ENCODE results near the gene RPGRIP1L.

DNA sequence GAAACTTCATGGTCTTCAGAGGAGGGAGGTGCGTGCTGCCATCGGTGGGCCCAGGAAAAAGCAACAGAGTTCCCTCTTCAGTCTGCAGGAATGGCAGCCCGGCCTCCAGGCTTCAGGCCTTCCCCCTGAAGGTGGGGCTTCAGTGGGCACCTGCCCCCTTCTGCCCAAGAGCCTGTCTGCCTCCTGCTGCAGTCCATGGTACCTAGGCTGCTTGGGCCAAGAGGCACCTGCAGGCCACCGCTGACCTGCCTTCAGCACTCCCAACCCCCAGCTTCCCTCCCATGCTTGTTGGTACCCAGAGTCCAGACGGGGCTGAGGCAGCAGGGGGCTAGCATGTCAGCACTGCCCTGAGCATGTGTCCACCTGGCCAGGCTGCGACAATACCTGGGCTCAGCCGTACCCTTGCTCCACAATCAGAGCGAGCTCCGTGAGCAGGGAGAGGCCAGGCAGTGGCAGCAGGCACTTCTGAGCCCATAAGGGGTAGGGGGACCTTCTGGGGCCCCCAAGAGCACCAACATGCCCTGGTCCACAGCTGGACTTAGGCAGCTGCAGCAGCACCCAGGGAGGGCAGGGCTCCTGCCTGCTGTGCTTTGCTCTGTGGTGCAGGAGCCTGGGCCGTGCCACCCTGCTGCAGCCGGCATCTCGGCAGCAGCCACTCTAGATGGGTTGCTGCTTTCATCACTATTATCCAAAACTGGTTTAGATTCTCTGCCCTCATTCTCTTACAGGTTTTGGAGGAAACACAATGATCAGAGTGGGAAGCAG, 123.4 kb downstream of the RPGRIP1L start:
- TF ChIP-seq SP1 (CRISPR knock-in tag; conservative IDR thresholded peaks at IDR 0.05) (no peak), CREB1 (CRISPR knock-in tag; IDR thresholded peaks at IDR 0.05) (no peak), MAX (CRISPR knock-in tag; IDR thresholded peaks at IDR 0.05) (no peak), PRDM15 (CRISPR knock-in tag; IDR thresholded peaks at IDR 0.05) (no peak), FOXP4 (CRISPR knock-in tag; IDR thresholded peaks at IDR 0.05) (no peak), FOXP1 (CRISPR knock-in tag; IDR thresholded peaks at IDR 0.05; ENCODE audit: borderline replicate concordance) (no peak), ZNF263 (CRISPR knock-in tag; IDR thresholded peaks at IDR 0.05; ENCODE audit: low read depth) (no peak), ZBTB21 (CRISPR knock-in tag; IDR thresholded peaks at IDR 0.05; ENCODE audit: borderline replicate concordance) (no peak), CBFB (CRISPR knock-in tag; IDR thresholded peaks at IDR 0.05; ENCODE audit: low read depth) (no peak), TEAD4 (CRISPR knock-in tag; IDR thresholded peaks at IDR 0.05) (no peak), NR1H2 (CRISPR knock-in tag; IDR thresholded peaks at IDR 0.05) (no peak), ATF1 (CRISPR knock-in tag; IDR thresholded peaks at IDR 0.05) (no peak)
- TF ChIP-seq, protein P1, sequence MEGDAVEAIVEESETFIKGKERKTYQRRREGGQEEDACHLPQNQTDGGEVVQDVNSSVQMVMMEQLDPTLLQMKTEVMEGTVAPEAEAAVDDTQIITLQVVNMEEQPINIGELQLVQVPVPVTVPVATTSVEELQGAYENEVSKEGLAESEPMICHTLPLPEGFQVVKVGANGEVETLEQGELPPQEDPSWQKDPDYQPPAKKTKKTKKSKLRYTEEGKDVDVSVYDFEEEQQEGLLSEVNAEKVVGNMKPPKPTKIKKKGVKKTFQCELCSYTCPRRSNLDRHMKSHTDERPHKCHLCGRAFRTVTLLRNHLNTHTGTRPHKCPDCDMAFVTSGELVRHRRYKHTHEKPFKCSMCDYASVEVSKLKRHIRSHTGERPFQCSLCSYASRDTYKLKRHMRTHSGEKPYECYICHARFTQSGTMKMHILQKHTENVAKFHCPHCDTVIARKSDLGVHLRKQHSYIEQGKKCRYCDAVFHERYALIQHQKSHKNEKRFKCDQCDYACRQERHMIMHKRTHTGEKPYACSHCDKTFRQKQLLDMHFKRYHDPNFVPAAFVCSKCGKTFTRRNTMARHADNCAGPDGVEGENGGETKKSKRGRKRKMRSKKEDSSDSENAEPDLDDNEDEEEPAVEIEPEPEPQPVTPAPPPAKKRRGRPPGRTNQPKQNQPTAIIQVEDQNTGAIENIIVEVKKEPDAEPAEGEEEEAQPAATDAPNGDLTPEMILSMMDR (IDR thresholded peaks at IDR 0.05) = no peak
- TF ChIP-seq, protein P2, sequence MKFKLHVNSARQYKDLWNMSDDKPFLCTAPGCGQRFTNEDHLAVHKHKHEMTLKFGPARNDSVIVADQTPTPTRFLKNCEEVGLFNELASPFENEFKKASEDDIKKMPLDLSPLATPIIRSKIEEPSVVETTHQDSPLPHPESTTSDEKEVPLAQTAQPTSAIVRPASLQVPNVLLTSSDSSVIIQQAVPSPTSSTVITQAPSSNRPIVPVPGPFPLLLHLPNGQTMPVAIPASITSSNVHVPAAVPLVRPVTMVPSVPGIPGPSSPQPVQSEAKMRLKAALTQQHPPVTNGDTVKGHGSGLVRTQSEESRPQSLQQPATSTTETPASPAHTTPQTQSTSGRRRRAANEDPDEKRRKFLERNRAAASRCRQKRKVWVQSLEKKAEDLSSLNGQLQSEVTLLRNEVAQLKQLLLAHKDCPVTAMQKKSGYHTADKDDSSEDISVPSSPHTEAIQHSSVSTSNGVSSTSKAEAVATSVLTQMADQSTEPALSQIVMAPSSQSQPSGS (CRISPR knock-in tag; IDR thresholded peaks at IDR 0.05; ENCODE audit: borderline replicate concordance, low read depth) = no peak

Data from WTC11 (cell line).